HG03175 (cell line): Measurements from ENCODE around the gene PHF19.

Source experiments
- ATAC-seq: cut with Tn5 transposase; IDR thresholded peaks from one replicate; pipeline ENCODE4 v1.9.1; 2021; ENCODE audit warnings: mild to moderate bottlenecking, moderate library complexity; ENCODE audit not compliant: unreplicated experiment

PHF19 gene

DNA sequence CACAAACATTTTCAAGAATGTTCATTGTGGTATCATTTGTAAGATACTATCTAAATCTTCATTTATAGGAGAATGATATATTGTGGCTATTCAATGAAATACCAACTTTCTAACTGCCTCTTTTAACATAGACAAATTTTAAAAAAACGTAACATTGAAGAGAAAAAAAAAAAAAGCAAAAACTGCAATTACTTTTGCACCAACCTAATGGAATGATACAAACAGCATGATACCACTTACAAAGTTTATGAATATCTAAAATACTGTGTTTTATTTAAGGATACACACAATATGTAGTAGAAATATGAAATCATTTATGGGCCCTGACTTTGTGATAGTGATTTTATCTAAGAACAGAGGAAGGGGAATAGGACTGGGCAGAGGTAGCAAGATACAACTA lies 58.4 kb downstream of the PHF19 start:
- no peak for ATAC-seq

DNA sequence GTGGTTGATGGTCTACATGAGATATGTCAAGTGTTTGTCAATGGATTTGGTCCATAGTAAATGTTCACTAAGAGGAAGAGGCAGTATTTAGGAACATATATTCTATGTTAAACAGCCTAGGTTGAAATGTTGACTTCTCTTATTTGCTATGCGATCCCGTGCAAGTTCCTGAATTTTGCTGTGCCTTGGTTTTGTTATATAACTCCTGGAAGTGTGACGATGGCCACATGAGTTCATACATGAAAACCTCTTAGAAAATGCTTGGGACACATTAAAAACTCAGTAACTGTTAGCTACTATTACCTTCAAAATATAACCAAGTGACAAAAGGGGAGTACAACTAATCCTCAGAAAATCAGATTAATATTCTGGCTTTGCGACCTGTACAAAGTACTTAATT lies 61.9 kb downstream of the PHF19 start:
- no peak for ATAC-seq

DNA sequence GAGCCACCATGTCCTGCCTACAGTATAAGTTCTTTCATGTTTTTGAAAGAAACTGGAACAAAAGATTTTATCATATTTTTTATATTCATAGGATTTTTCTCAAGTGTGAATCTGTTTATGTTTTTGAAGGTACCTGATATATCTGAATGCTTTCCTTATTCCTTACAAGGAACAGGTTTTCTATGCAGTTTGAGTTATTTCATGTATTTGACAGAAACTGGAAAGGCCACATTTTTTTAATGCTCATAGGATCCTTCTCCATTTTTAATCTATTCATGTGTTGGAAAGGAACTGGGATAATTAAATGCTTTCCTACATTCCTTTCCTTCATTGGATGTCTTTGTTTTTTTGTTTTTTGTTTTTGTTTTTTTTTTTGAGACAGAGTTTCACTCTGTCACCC lies 68.1 kb downstream of the PHF19 start:
- no peak for ATAC-seq

DNA sequence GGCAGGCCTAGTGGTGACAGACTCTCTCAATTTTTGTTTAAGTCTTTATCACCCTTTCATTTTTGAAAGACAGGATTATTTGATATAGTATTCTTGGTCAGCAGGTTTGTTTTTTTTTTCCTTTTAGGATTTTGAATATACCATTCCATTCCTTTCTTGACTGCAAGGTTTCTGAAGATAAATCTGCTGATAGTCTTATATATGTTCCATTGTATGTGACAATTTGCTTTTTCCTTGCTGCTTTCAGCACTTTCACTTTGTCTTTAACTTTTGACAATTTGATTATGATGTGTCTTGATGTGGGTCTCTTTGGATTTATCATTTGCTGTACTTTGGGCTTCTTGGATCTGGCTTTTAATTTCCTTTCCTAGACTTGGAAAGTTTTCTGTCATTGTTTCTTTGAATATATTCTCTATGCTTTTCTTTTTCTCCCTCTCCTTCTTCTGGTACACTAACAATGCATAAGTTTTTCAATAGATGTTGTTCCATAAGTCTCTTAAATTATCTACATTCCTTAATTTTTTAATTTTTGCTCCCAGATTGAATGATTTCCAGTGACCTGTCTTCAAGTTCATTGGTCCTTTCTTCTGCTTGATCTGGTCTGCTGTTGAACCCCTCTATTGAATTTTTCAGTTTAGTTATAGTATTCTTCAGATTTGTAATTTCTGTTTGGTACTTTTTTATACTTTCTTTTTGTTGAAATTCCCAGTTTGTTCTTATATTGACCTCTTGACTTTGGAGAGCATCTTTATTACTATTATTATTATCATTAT lies 69.2 kb downstream of the PHF19 start:
- no peak for ATAC-seq
